ENCODE data around the gene C16orf96.
A peak's percentile ranks its signal among the peaks of the same experiment; 100 is the strongest.

The C16orf96 gene

DNA sequence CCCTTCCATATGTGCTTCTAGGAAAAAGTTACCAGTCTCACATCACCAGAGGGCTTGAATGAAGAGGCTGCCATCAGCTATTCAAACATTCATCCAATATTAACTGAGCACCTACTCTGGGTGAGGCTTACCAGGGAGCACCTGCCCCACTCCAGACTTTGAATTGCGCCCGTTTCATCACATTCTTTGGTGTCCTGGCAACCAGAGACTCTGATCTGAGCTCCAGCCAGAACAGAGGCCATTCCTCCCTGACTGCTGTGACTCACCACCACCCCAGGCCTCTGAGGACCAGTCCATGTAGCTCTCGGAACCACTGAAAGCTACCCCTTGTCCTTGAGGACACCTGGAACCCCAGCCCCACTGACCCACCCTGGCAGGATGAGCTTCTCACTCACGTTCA lies at the start of gene C16orf96:
TSS of gene C16orf96 (plus strand) at position 229 of the 400 bp plus-strand sequence. CDS start at position 379, 150 bp downstream.
- DNase-seq, result no peak

DNA sequence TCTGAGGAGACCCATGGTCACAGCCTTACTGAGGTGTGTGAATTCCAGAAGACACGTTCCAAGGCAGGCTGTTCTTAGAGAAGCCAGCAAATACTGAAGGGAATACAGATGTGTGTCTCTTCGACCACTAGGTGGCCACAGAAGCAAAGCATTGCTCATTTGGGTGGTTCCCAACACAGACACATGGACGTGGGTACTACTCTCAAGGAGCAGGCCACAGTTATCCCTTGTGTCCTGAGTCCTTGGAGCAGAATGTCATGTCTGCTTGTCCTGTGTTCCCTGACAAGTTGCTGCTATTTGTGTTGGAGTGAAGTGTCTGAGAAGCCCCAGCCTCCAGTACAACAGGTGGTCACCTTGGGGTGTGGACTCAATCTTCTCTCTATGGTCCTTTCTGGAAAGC lies 49.7 kb upstream of the C16orf96 start:
- DNase-seq, result peak; percentile 78

DNA sequence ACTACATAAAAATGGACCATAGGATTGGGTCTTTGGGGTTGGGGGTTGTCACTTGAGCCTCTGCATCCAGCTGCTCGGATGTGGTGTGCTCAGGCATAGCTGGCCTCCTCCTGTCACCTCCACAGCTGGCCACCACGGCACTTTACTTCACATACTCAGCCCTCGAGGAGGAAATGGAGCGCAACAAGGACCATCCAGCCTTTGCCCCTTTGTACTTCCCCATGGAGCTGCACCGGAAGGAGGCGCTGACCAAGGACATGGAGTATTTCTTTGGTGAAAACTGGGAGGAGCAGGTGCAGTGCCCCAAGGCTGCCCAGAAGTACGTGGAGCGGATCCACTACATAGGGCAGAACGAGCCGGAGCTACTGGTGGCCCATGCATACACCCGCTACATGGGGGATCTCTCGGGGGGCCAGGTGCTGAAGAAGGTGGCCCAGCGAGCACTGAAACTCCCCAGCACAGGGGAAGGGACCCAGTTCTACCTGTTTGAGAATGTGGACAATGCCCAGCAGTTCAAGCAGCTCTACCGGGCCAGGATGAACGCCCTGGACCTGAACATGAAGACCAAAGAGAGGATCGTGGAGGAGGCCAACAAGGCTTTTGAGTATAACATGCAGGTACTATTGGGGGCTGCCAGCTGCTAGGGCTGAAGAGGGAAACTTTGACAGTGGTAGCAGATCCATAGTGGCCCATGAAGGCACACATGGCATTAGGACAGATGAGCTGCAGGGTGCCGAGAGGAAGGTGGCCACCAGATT lies 48.4 kb upstream of the C16orf96 start:
- no peak for DNase-seq

DNA sequence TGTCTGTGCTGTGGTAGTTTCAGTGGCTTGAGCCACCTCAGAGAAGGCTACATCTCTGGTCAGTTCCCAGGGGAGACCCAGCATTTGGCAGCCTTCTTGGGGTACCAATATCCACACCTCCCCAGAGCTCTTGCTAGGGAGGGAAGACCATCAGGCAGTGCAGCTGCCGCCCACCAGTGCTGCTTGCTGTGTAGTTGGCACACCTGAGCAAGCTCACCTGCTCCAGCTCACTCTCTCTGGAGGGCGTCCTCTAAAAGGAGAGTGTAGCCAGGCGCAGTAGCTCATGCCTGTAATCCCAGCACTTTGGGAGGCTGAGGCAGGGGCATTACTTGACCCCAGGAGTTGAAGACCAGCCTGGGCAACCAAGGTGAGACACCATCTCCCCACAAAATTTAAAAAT lies 47.3 kb upstream of the C16orf96 start:
- DNase-seq, result no peak

DNA sequence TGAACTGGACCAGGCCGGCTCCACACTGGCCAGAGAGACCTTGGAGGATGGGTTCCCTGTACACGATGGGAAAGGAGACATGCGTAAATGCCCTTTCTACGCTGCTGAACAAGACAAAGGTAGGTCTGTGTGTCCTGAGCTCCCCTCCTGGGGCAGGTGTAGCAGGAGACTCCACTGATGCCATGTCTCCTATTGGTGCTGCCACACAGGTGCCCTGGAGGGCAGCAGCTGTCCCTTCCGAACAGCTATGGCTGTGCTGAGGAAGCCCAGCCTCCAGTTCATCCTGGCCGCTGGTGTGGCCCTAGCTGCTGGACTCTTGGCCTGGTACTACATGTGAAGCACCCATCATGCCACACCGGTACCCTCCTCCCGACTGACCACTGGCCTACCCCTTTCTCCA lies 46.7 kb upstream of the C16orf96 start:
- no peak for DNase-seq

DNA sequence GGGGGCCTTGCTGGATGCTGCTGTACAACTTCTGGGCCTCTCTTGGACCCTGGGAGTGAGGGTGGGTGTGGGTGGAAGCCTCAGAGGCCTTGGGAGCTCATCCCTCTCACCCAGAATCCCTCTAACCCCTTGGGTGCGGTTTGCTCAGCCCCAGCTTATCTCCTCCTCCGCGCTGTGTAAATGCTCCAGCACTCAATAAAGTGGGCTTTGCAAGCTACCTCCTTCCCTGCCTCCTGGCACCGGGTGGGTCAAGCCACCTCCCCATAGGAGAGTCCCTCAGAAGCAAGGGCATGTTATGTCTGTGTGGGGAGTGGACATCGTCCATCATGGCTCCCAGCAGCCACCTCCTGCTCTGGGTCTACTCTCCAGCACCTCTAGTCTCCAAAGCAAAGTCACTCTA lies 46.0 kb upstream of the C16orf96 start:
- no peak for DNase-seq

DNA sequence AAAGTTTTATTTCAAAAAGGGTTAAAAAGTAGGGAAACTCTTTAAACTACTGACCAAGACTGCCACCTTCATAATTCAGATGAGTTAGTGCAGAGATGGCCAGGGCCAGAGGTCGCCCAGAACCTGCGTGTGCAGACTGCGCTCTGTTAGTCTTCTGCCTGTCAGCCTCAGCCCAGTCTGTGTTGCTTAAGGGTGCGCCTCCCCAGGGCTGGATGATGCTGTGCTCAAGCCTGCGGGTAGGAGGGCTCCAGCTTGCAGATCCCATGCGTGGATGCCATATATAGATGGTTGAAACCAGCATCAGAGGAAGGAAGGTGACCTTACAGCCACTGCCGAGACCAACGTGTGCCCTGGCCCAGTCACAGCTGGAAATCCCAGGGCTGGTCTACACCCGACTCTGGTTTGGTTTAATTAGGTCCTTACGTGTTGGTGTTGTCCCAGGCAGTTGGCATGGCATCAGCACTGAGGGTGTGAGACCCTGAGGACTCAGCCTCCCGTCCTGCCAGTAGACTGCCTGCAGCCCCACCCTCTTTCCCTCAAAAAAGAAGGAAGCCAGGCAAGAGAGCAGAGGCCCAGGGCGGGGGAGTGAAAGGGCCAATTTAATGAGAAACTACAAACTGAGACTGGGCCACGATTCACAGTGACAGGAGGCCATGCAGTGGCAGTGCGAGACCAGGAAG lies 45.3 kb upstream of the C16orf96 start:
- no peak for DNase-seq

DNA sequence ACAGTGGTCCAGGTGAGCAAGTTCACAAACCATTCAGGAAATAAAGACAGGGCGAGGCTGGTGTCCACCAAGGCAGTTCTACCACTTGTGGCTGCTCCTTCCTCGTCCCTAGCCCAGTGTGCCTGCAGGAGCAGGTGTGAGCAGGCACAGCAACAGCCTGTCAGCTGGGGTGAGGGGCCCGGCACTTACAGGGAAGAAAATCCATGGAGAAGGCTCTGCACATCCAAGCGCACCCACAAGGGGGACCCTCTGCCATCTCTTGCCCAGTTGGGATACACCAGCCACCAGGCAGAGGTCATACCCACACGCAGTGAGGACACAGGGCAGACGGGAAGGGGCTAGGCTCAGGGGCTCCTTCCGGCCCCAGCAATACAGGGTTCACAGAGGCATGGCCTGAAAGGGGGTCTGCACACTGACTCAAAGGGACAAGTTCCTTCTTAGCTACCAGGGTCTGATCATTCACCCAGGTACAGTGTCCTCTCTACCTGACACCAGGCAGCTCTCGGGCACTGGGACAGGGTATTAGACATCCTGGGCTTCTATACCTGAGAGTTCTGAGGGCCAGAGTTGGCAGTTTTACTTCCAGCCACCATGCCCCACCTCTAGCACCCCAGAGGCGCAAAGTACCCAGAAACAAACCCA lies 44.6 kb upstream of the C16orf96 start:
- DNase-seq, result no peak

DNA sequence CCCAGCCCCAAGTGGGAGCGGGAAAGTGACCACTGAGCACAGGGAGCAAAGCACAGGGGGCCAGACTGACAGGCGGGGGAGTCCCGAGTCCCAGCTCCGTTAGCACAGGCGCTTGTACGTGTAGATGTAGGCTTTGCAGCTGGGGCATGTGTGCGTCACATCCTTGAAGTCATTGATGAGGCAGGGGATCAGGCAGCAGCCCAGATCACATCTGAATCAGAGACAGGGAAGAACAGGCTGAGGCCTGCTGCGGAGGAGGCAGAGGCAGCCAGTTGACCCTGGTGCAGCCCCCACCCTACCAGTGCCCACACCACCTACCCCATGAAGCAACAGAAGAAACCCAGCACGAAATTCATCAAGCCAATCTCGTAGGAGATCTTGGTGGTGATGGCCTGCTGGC lies 43.7 kb upstream of the C16orf96 start:
- DNase-seq, result no peak

DNA sequence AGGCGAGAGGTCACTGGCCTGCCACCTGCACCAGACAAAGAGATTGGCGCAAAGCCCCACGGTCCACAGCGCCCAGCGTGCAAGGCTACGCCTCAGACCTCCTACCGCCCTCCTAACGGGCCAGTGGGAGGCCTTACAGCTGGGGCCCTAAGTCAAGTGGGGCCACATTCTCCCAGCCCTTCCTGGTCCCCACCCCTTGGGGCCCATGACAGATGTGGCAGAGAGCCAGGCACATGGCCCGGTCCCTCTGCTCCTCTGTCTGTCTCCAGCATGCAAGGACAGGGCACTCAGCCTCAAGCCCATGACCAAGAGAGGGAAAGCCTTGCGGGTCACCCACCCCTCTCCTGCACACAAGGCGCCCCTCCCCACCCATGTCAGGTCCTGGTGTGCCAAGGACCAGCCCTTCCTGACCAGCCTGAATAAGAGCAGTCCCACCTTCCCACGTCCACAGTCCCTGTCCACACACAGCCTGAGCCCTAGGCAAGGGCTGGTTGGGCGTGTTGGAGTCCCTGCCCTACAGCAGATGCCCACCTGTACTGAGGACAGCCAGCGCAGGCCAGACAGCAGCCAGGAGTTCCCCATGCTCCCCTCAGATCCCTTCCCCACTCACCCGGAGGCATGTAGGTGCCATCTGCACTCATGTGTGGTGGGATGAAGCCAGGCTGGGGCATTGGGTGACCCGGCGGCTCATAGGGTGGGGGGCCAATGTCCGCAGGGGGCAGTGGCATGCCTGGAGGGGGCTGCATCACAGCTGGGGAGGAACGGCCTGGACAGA lies 42.9 kb upstream of the C16orf96 start:
- DNase-seq, result no peak

DNA sequence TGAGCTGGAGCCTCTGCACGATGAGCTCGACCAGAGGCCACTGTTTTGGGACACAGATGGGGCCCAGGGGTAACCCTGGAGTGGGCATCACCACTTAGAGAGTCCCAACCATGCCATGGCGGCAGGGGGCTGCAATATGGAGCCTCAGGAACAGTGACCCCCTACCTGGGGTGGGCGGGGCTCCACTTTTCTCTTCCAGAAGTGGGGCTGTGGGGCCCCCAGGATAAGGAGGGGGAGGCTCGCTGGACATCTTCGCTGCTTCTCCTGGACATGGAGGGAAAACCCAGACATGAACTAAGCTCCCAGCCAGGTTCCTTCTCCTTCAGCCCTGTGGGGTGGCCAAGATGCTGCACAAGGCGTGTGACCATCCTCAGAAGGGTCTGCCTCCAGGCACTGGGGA lies 42.3 kb upstream of the C16orf96 start:
- no peak for DNase-seq

DNA sequence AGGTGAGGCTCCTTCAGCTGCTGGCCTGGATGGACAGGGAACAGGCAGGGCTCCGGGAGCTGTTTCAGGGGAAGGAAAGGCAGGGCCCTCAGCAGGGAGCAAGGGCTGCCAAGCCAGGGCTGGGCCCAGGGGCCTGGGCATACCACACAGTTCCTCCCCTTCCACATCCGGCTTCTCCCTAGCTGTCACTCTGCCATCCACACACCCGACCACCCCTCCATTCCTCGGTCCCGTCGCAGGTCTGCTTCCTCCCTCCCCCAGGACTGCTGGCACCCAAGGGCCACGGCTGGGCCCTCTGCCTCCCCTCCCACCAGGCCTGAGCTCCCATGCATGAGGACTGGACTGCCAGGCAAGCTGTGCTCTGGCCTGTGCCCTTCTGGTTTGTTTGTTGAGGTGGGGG lies 41.5 kb upstream of the C16orf96 start:
- no peak for DNase-seq

DNA sequence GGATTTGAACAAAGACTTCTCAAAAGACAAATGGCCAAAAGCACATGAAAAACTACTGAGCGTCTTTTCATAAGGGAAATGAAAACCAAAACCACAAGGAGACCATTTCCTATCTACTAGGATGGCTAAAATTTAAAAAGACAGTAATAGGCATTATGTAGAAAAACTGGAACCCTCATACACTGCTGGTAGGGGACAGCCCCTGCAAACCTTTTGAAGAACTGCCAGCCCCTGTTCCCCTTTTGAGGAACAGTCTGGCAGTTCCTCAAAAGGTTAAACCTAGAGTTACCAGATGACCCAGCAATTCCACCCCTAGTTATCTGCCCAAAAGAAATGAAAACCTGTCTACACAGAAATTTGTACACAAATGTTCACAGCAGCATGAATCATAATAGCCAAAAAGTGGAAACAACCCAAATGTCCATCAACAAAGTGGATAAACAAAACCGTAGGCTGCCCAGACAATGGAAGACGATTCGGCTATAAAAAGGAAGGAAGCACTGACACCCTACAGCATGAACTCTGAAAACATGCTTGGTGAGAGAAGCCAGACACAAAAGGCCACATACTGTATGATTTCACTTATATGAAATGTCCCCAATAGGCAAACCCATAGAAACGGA lies 40.4 kb upstream of the C16orf96 start:
- peak; percentile 39 for DNase-seq

DNA sequence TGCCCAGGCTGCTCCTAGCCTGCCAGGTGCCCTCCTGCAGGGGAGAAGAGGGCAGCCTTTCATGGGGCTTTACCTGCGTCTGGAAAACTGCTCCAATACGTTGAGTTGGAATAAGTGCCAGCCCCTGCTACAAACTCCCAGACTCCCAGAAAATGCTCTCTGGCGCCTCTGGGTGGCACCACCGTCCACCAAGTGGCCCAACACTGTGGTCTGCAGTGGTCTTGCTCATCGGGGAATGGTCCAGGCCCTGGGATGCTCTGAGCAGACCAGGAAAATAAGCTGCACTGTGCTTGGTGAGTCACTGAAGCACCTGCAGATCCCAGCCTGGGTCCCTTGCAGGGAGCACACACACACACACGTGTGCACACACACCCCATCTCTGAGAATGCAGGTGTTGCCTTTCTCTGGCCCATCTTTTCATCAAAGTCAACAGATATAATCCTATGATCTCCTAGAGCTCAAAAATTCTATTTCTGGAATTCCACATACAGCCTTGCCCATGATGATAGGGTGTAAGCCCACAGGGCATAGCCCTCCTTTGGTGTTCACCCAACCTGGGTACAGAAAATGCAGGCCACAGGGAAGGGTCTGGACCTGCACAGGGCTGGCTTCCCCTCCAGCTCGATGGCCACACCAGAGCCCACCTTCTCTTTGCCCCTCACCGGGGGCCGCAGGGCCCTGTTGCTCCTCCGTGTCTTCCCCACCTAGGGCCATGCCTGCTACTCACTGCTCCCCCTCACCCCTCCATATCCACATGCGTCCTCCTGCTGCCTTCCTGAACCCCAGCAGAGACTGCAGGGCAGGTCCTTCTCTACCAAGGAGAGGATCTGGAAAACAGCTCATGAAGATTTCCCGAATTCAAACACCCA lies 38.1 kb upstream of the C16orf96 start:
- DNase-seq, result no peak

DNA sequence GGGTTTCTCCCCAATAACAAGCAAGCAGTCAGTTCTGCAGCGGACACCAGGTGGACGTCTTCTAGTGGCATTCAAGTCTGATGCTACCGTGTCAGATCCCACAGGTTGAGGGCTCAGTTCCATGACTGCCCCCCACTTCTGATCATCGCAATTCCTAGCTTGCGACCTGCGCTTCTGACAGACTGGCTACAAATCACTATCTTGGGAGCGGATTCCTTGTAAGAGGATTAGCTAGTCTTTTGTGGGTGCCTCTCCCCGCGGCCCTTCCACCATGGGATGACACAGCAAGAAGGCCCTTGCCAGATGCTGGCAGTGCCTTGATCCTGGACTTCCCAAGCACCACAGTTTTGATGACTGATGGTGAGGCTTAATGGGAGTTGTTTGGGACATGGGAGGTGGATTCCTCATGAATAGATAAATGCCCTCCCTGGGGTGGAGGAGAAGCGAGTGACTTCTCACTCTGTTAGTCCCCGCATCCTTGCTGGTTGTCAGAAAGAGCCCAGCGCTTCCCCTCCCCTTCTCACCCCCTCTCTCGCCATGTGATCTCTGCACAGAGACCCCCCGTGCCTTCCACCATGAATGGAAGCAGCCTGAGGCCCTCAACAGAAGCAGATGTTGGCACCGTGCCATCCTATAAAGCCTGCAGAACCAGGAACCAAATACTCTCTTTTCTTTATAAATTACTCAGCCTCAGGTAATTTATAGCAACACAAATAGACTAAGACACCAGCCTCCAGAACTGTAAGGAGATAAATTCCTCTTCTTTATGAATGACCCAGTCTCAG lies 36.7 kb upstream of the C16orf96 start:
- no peak for DNase-seq

DNA sequence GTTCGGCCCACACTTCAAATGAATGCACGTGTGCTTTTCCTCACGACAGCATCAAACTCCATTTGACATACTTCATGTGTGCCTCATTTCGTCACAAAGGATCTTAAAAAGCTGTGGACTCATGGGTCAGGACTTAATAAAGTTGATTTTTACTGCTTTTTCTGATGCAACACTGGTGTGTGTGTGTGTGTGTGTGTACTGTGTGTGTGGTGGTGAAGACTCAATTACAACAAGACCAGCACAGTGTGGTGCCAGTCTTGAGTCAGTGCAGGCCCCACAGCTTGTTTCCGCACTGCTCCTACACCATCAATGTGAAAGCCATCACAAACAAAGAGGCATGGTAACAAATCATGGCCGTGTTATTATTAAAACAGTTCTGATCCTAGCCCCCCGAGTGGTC lies 35.2 kb upstream of the C16orf96 start:
- no peak for DNase-seq

DNA sequence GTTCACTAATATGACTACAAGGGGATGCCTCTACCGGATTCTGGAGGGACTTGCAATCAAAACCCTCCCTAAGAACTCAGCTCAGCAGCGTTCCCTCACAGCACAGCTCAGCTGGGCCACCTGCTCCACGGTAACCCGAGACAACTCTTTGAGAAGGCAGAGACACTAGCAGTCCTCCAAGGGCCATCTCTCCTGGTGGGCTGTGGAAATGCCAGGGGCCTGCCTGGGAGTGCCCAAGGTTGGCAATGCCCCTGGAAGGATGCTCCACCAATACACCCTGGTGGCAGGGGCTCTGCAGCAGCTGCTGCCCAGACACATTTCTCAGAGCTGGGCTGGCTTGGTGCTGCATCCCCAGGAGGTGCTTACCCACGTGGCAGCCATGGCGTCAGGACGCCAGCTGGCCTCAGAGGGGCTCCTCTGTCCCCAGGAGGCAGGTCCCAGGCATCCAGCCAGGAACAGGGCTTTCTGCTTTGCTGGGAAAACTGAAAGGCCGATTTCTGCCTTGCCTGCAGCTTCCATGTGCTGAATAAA lies 34.0 kb upstream of the C16orf96 start:
- DNase-seq, result no peak

DNA sequence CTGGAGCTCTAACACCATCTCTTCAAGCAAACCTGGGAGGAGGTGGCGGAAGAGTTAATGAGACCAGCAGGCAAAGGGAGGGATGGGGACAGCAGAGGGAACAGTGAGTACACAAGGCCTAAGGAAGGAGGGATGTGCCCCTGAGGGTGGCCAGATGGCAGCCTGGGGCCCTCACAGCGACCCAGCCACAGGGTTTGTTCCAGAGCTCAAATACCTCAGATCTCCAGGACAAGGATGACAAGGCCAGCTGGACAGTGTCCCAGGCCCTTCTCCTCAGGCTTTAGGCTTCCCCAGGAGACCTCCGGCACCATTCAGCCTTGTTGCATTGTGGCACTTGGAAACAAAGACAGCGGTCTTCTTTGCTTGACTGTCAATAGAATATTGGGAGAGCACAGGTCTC lies 32.5 kb upstream of the C16orf96 start:
- no peak for DNase-seq

DNA sequence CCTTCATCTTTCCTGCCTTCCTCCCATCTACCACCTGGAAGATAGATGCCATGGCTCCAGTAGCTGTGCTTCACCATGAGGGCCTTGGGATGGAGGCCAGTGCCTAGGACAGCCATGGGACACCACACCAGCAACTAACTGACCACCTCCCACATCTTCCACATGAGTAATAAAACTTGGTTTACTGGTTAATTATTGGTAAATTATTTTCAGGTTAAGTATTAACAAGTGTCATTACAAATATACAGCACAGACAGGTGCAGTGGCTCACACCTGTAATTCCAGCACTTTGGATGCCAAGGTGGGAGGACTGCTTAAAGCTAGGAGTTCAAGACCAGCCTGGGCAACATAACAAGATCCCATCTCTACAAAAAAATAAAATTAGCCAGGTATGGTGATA lies 31.6 kb upstream of the C16orf96 start:
- no peak for DNase-seq

DNA sequence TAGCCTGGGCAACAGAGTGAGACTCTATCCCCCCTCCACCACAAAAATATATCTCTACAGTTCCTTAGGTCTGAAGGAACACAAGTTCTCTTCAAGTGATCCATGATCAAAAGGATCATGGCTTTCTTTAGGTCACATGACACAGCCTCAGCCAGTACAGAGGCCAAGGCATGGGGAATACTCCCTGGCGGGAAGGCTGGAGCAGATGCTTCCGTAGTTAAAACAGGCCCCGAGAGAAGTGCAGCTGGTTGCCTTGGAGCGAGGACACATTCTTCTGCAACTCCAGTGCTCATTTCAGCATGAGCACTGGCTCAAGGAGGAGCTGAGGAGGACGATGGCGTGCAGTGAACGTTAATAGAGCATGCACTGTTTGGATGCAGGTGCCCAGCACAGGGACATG lies 31.1 kb upstream of the C16orf96 start:
- DNase-seq, result no peak
